Left lung (tissue), 10 donors: Measurements from ENCODE around the gene SRPK2. TPM values are rescaled to one million over a fixed set of nuclear protein-coding genes. Genes with fewer than 3 reads are reported as not detected.

Experiments used
- ATAC-seq: fragments of 200-7000 bp; cut with Tn5 transposase; one replicate; pipeline ENCODE4 v1.9.1; 2020; ENCODE audit warnings: moderate library complexity
- DNase-seq, 4 donors: peaks; one replicate each; pipeline ENCODE4 v3.0.0-alpha.2; 2013 to 2020
- H3K27ac ChIP-seq, 2 donors: fragments of 200-600 bp; sonication (generic) in 1 of 2; one replicate each; pipeline versions ENCODE4 v1.5.0 to v1.8.0; 2020 to 2021
- H3K27me3 ChIP-seq, 2 donors: fragments of 200-600 bp; sonication (generic) in 1 of 2; one replicate each; pipeline versions ENCODE4 v1.5.0 to v1.8.0; 2020 to 2021
- H3K36me3 ChIP-seq, 2 donors: fragments of 200-600 bp; sonication (generic) in 1 of 2; one replicate each; pipeline versions ENCODE4 v1.5.0 to v1.8.0; 2020 to 2021
- H3K4me1 ChIP-seq, 2 donors: fragments of 200-600 bp; one replicate each; pipeline ENCODE4 v1.8.0; 2021
- H3K4me3 ChIP-seq, 2 donors: fragments of 200-600 bp; sonication (generic) in 1 of 2; one replicate each; pipeline versions ENCODE4 v1.5.0 to v1.8.0; 2020 to 2021; ENCODE audit warnings: mild to moderate bottlenecking in 1 of 2
- H3K9me3 ChIP-seq, 2 donors: fragments of 200-600 bp; sonication (generic) in 1 of 2; one replicate each; pipeline versions ENCODE4 v1.5.0 to v1.8.0; 2020 to 2021
- intact Hi-C, 2 donors: fragments of 100-400 bp; cut with DNase I; formaldehyde crosslinking; loops; one replicate each; pipeline versions ENCODE4 v1.11.2 to v1.14.2; 2022
- polyA plus RNA-seq, 6 donors: library from polyadenylated mRNA; unstranded; fragments of 120-200 nt; gene quantifications; one replicate each; pipeline ENCODE4 v1.2.1, GENCODE V29; 2013; ENCODE audit not compliant: insufficient read length in 6 of 6
- total RNA-seq, 2 donors: library from RNA; stranded (reverse); fragmentation: NEBNext Ultra II Directional; extraction: Animal tissue kit (Norgen Biotek cat#: 25700); gene quantifications; one replicate each; pipeline ENCODE4 v1.2.1, GENCODE V29; 2021
- TF ChIP-seq, protein P1 (sequence below), 2 donors: fragments of 200-600 bp; sonication (generic) in 1 of 2; IDR thresholded peaks; one replicate each; pipeline versions ENCODE4 v1.5.0 to v1.8.0; 2021; ENCODE audit warnings: antibody characterized with exemption in 2 of 2
- donor health status: DM: no; HTN: yes; CAD: no.
- donor health status: DM: no; HTN: no; CAD: no.

SRPK2 gene
- total and polyA plus RNA-seq, 8 donors, result 42.9 to 63.4 (median 52.1) TPM

GRCh38 chr7:105278565-105278964, 110.2 kb downstream of the SRPK2 start:
- no peaks in the 10 kb centered on the region for H3K27me3 ChIP-seq
- TF ChIP-seq, protein P1, sequence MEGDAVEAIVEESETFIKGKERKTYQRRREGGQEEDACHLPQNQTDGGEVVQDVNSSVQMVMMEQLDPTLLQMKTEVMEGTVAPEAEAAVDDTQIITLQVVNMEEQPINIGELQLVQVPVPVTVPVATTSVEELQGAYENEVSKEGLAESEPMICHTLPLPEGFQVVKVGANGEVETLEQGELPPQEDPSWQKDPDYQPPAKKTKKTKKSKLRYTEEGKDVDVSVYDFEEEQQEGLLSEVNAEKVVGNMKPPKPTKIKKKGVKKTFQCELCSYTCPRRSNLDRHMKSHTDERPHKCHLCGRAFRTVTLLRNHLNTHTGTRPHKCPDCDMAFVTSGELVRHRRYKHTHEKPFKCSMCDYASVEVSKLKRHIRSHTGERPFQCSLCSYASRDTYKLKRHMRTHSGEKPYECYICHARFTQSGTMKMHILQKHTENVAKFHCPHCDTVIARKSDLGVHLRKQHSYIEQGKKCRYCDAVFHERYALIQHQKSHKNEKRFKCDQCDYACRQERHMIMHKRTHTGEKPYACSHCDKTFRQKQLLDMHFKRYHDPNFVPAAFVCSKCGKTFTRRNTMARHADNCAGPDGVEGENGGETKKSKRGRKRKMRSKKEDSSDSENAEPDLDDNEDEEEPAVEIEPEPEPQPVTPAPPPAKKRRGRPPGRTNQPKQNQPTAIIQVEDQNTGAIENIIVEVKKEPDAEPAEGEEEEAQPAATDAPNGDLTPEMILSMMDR (IDR thresholded peaks at IDR 0.05), result no peak
- no peaks in the 10 kb centered on the region for H3K36me3 ChIP-seq
- no peak overlapping the region for H3K4me3 ChIP-seq
- DNase-seq (no peak), ATAC-seq (no peak)
- intact Hi-C loops, result no loop called here
- no peaks in the 10 kb centered on the region for H3K9me3 ChIP-seq
- no peaks in the 10 kb centered on the region for H3K4me1 ChIP-seq
- H3K27ac ChIP-seq, result no peak overlapping the region

- TF ChIP-seq, protein P1 (IDR thresholded peaks at IDR 0.05), result no peak
- ATAC-seq (no peak), DNase-seq (no peak)
- intact Hi-C loops, result no loop called here
- H3K4me3 ChIP-seq, result no peak overlapping the region
- H3K27me3 ChIP-seq, result no peaks in the 10 kb centered on the region
- no peaks in the 10 kb centered on the region for H3K9me3 ChIP-seq
- no peaks in the 10 kb centered on the region for H3K4me1 ChIP-seq
- H3K27ac ChIP-seq, result no peak overlapping the region
- no peaks in the 10 kb centered on the region for H3K36me3 ChIP-seq
These were observed 111.4 kb downstream of the SRPK2 start for GRCh38 chr7:105277341-105277740.

- peaks cover 11 to 37% of the 10 kb centered on the region in 2 donors for H3K4me1 ChIP-seq
- H3K27me3 ChIP-seq, result no peaks in the 10 kb centered on the region
- ATAC-seq (no peak), DNase-seq (no peak)
- H3K36me3 ChIP-seq, result no peaks in the 10 kb centered on the region
- H3K27ac ChIP-seq, result no peak overlapping the region
- TF ChIP-seq, protein P1 (IDR thresholded peaks at IDR 0.05), result no peak
- no peaks in the 10 kb centered on the region for H3K9me3 ChIP-seq
- H3K4me3 ChIP-seq, result no peak overlapping the region
- intact Hi-C loops, result no loop called here
These were observed 118.6 kb downstream of the SRPK2 start for GRCh38 chr7:105270117-105270516.

DNA sequence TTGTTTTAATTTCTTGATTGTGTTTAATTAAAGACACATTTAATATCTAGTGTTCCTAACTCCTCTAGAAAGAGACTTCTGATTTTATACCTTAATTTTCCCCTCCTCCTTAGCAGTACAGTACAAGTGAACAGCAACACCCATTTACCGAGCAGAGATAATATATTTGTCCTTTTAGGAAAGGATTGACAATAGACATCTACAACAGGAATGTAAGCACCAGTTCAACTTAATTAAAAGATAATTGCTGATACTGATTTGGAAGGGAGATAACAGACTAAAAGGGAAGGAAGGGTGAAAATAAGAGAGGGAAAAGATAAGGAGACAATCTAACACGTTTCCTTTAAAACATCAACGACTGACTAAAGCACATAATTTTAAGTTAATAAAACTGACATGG, 119.3 kb downstream of the SRPK2 start:
- peak in 1 of 4 donors; percentile 18 for DNase-seq
- Histone ChIP-seq H3K4me3 (peak overlapping the region; percentile 32 to 43), H3K27me3 (no peaks in the 10 kb centered on the region), H3K9me3 (no peaks in the 10 kb centered on the region), H3K36me3 (no peaks in the 10 kb centered on the region), H3K27ac (peak overlapping the region; percentile 69 to 76), H3K4me1 (peaks cover 11 to 37% of the 10 kb centered on the region in 2 donors)
- intact Hi-C loops, result no loop called here
- ATAC-seq, result peak; percentile 55
- TF ChIP-seq, protein P1 (IDR thresholded peaks at IDR 0.05), result no peak

DNA sequence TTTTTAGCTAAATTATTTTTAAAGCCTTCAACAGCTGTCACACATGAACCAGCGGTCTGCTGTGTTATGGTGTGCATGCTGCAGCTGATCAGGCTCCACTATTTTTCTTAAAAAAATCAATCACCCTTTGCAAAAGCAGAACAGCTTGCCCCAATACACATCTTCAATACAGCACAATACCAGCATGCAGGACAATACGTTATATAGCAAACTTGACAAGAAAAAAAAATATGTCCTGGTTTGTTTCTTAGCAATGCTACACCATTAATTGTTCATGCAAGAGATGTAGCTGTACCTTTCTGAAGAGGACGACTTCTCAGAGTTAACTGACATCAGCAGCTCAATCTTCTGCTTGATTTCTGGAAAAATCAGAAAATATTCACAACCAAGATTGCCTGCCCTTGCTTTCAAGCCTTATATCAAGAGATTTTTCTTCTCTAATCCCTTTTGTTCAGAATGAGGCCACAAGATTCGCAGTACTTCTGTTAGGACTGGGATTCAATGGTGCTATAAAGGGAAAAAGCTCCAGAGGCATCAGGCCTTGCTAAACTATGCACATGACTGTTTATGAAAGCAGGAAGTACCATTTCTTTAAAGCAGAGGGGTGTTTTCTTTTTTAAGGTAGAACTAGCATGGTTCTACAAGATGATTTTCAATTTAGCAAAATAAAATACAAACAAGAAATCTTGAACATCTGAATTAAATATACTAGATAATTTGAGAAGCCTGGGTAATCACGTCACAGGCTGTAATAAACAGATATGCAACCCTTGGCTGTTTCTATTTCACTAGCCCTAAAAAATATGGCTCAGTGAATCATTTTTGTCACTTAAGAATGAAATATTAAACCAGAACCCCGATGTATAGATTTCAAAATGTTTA, 120.0 kb downstream of the SRPK2 start:
- TF ChIP-seq, protein P1 (IDR thresholded peaks at IDR 0.05), result no peak
- Histone ChIP-seq H3K4me3 (peak overlapping the region; percentile 32 to 43), H3K4me1 (peaks cover 11 to 37% of the 10 kb centered on the region in 2 donors), H3K27me3 (no peaks in the 10 kb centered on the region), H3K27ac (peak overlapping the region; percentile 69 to 76), H3K9me3 (no peaks in the 10 kb centered on the region), H3K36me3 (no peaks in the 10 kb centered on the region)
- peak in 2 of 4 donors; percentile 60 for DNase-seq
- peak; percentile 95 for ATAC-seq
- intact Hi-C loops, result no loop called here
